ENCODE data around the gene PTCD3. TPM values are rescaled to one million over a fixed set of nuclear protein-coding genes. Genes with fewer than 3 reads are reported as not detected.

The PTCD3 gene
- polyA plus RNA-seq, 1 of the 3 experiments (the other 2 are of a cell fraction) = 44.5 TPM

DNA sequence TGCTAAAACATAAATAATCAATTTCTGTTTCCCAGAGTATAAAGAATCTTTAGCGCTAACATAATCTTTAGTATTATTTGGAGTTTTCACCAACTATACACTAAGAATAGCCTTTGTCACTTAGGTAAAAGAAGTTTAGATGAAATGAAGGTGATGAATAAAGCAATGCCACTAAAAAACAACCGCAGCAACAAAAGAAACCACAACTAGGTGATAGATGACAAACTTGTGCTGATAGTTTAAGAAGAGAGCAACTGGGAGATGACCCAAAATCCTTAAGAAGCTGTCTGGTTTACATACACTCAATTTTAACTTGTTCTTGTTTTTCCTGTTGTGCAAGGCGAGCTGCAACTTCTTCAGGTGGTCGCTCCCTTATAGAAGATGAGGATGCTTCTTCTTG lies 64.4 kb downstream of the PTCD3 start:
- TF ChIP-seq EZH2phosphoT487 (IDR thresholded peaks at IDR 0.05; ENCODE audit: borderline replicate concordance, low read depth) = no peak
- no peak for TF ChIP-seq RCOR1 (IDR thresholded peaks at IDR 0.05; ENCODE audit: low read length)
- TF ChIP-seq, protein P1, sequence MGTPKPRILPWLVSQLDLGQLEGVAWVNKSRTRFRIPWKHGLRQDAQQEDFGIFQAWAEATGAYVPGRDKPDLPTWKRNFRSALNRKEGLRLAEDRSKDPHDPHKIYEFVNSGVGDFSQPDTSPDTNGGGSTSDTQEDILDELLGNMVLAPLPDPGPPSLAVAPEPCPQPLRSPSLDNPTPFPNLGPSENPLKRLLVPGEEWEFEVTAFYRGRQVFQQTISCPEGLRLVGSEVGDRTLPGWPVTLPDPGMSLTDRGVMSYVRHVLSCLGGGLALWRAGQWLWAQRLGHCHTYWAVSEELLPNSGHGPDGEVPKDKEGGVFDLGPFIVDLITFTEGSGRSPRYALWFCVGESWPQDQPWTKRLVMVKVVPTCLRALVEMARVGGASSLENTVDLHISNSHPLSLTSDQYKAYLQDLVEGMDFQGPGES (IDR thresholded peaks at IDR 0.05; ENCODE audit: low read depth, low read length) = no peak
- no peak for TF ChIP-seq TAF1 (IDR thresholded peaks at IDR 0.05; ENCODE audit: borderline replicate concordance, low read depth, low read length)
- no peak for TF ChIP-seq MXI1 (IDR thresholded peaks at IDR 0.05; ENCODE audit: low read depth, low read length)
- TF ChIP-seq, protein P2, sequence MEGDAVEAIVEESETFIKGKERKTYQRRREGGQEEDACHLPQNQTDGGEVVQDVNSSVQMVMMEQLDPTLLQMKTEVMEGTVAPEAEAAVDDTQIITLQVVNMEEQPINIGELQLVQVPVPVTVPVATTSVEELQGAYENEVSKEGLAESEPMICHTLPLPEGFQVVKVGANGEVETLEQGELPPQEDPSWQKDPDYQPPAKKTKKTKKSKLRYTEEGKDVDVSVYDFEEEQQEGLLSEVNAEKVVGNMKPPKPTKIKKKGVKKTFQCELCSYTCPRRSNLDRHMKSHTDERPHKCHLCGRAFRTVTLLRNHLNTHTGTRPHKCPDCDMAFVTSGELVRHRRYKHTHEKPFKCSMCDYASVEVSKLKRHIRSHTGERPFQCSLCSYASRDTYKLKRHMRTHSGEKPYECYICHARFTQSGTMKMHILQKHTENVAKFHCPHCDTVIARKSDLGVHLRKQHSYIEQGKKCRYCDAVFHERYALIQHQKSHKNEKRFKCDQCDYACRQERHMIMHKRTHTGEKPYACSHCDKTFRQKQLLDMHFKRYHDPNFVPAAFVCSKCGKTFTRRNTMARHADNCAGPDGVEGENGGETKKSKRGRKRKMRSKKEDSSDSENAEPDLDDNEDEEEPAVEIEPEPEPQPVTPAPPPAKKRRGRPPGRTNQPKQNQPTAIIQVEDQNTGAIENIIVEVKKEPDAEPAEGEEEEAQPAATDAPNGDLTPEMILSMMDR (IDR thresholded peaks at IDR 0.05) = no peak
- TF ChIP-seq, protein P3, sequence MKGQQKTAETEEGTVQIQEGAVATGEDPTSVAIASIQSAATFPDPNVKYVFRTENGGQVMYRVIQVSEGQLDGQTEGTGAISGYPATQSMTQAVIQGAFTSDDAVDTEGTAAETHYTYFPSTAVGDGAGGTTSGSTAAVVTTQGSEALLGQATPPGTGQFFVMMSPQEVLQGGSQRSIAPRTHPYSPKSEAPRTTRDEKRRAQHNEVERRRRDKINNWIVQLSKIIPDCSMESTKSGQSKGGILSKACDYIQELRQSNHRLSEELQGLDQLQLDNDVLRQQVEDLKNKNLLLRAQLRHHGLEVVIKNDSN (IDR thresholded peaks at IDR 0.05; ENCODE audit: borderline replicate concordance, low read depth) = no peak
- TF ChIP-seq TCF12 (IDR thresholded peaks at IDR 0.05) = no peak
- TF ChIP-seq CHD2 (IDR thresholded peaks at IDR 0.05; ENCODE audit: low read length, partially characterized antibody) = no peak
- TF ChIP-seq, protein P4, sequence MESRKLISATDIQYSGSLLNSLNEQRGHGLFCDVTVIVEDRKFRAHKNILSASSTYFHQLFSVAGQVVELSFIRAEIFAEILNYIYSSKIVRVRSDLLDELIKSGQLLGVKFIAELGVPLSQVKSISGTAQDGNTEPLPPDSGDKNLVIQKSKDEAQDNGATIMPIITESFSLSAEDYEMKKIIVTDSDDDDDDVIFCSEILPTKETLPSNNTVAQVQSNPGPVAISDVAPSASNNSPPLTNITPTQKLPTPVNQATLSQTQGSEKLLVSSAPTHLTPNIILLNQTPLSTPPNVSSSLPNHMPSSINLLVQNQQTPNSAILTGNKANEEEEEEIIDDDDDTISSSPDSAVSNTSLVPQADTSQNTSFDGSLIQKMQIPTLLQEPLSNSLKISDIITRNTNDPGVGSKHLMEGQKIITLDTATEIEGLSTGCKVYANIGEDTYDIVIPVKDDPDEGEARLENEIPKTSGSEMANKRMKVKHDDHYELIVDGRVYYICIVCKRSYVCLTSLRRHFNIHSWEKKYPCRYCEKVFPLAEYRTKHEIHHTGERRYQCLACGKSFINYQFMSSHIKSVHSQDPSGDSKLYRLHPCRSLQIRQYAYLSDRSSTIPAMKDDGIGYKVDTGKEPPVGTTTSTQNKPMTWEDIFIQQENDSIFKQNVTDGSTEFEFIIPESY (IDR thresholded peaks at IDR 0.05; ENCODE audit: borderline replicate concordance, low read depth) = no peak
- Histone ChIP-seq H2AFZ (ENCODE audit: low read depth) (no peak overlapping the region), H3K9me3 (no peaks in the 10 kb centered on the region), H3K4me1 (ENCODE audit: control insufficient read depth in 1 of 2, insufficient read depth in 2 of 2, low read depth in 1 of 2, low read length in 1 of 2) (no peaks in the 10 kb centered on the region; a peak in 1 of 4 replicates), H3K27ac (ENCODE audit: low read depth in 2 of 2, low read length in 1 of 2) (no peak overlapping the region), H3K79me2 (ENCODE audit: insufficient read depth) (peaks cover 27% of the 10 kb centered on the region), H3K36me3 (replicated peaks in 1 of 2; ENCODE audit: control insufficient read depth in 1 of 2, insufficient read depth in 2 of 2, low read length in 1 of 2) (peaks cover 44 to 61% of the 10 kb centered on the region in 2 experiments), H3K9me2 (no peaks in the 10 kb centered on the region), H3F3A (replicated peaks; ENCODE audit: insufficient read depth) (peaks cover 10% of the 10 kb centered on the region), H3K4me2 (no peak overlapping the region), H3K9ac (no peak overlapping the region), H4K20me1 (ENCODE audit: insufficient read depth) (no peaks in the 10 kb centered on the region), H3K4me3 (ENCODE audit: low read depth in 2 of 2, low read length in 1 of 2) (no peak overlapping the region), H3K27me3 (ENCODE audit: insufficient read depth) (no peaks in the 10 kb centered on the region)
- POLR2A ChIA-PET = no interaction called here
- CTCF ChIA-PET = interaction anchor here (1.8 kb wide), 1 partner anchor 202 kb away, joined by 4 read pairs; no protein-coding TSS in a partner anchor
- DNase-seq = no peak
- WGBS (ENCODE audit: low lambda C conversion rate) = 99% methylated on average over 4 of the region's 4 CpGs

DNA sequence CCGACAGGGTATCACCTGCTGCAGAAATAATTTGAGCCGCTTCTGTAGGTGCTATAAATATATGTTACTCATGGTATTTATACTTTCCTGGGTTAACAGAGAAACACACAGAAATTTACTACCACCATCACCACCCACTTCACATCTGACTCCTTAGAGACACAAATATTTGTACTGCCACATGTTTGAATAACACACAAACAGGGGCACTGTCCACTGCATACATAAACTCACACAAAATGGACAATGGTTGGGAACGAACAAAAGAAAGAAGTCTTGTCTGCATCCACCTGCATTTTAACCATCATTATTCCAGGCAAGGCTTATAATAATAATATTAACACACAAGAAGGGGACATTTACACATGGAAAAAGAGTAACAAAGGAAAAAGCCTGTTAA lies 65.3 kb downstream of the PTCD3 start:
- Histone ChIP-seq H3K9ac (no peak overlapping the region), H3K27ac (ENCODE audit: low read depth in 2 of 2, low read length in 1 of 2) (no peak overlapping the region), H3K36me3 (replicated peaks in 1 of 2; ENCODE audit: control insufficient read depth in 1 of 2, insufficient read depth in 2 of 2, low read length in 1 of 2) (peaks cover 44 to 60% of the 10 kb centered on the region in 2 experiments), H3K9me3 (no peaks in the 10 kb centered on the region), H3K4me2 (no peak overlapping the region), H3K9me2 (no peaks in the 10 kb centered on the region), H4K20me1 (ENCODE audit: insufficient read depth) (no peaks in the 10 kb centered on the region), H3K4me1 (ENCODE audit: control insufficient read depth in 1 of 2, insufficient read depth in 2 of 2, low read depth in 1 of 2, low read length in 1 of 2) (peaks cover 2 to 8% of the 10 kb centered on the region in 2 experiments; a peak in 2 of 4 replicates), H3K4me3 (ENCODE audit: low read depth in 2 of 2, low read length in 1 of 2) (no peak overlapping the region), H3F3A (replicated peaks; ENCODE audit: insufficient read depth) (peaks cover 10% of the 10 kb centered on the region), H3K79me2 (ENCODE audit: insufficient read depth) (peaks cover 33% of the 10 kb centered on the region), H2AFZ (ENCODE audit: low read depth) (no peak overlapping the region), H3K27me3 (ENCODE audit: insufficient read depth) (no peaks in the 10 kb centered on the region)
- ChIA-PET CTCF (no interaction called here), POLR2A (no interaction called here)
- no peak for DNase-seq
- TF ChIP-seq CHD2 (IDR thresholded peaks at IDR 0.05; ENCODE audit: low read length, partially characterized antibody) = no peak
- no peak for TF ChIP-seq NRF1 (IDR thresholded peaks at IDR 0.05; ENCODE audit: low read depth, low read length)
- no peak for TF ChIP-seq NFIC (IDR thresholded peaks at IDR 0.05; ENCODE audit: borderline replicate concordance)
- no peak for TF ChIP-seq SMC3 (IDR thresholded peaks at IDR 0.05; ENCODE audit: low read depth, low read length)
- TF ChIP-seq, protein P5, sequence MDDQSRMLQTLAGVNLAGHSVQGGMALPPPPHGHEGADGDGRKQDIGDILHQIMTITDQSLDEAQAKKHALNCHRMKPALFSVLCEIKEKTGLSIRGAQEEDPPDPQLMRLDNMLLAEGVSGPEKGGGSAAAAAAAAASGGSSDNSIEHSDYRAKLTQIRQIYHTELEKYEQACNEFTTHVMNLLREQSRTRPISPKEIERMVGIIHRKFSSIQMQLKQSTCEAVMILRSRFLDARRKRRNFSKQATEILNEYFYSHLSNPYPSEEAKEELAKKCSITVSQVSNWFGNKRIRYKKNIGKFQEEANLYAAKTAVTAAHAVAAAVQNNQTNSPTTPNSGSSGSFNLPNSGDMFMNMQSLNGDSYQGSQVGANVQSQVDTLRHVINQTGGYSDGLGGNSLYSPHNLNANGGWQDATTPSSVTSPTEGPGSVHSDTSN (IDR thresholded peaks at IDR 0.05) = no peak
- WGBS (ENCODE audit: low lambda C conversion rate) = 94% methylated on average over 3 of the region's 3 CpGs
